Nephron progenitor cell (in vitro differentiated cells): ENCODE measurements around the gene CPNE9.

Experiments
- DNase-seq: peaks from one replicate; pipeline ENCODE4 v3.0.0; 2021
- H3K27ac Mint-ChIP-seq: 2 replicates; pipeline ENCODE4 v1.8.0; 2021; ENCODE audit warnings: mild to moderate bottlenecking, moderate library complexity, mixed read lengths
- H3K27me3 Mint-ChIP-seq: 2 replicates; pipeline ENCODE4 v1.8.0; 2021; ENCODE audit warnings: mild to moderate bottlenecking, low read depth, mixed read lengths; ENCODE audit not compliant: poor library complexity
- H3K36me3 Mint-ChIP-seq: 2 replicates; pipeline ENCODE4 v1.8.0; 2021; ENCODE audit warnings: low read depth, mixed read lengths
- H3K4me1 Mint-ChIP-seq: 2 replicates; pipeline ENCODE4 v1.8.0; 2021; ENCODE audit warnings: mixed read lengths
- H3K4me3 Mint-ChIP-seq: 2 replicates; pipeline ENCODE4 v1.8.0; 2021; ENCODE audit warnings: mild to moderate bottlenecking, moderate library complexity, mixed read lengths
- H3K9me3 Mint-ChIP-seq: 2 replicates; pipeline ENCODE4 v1.8.0; 2021; ENCODE audit warnings: mild to moderate bottlenecking, moderate library complexity, mixed read lengths
- TF ChIP-seq, protein P1 (sequence below): fragments of 200-600 bp; sonication (generic); IDR thresholded peaks from 2 replicates; pipeline ENCODE4 v1.5.0; 2021; ENCODE audit warnings: antibody characterized with exemption

CPNE9 gene

DNA sequence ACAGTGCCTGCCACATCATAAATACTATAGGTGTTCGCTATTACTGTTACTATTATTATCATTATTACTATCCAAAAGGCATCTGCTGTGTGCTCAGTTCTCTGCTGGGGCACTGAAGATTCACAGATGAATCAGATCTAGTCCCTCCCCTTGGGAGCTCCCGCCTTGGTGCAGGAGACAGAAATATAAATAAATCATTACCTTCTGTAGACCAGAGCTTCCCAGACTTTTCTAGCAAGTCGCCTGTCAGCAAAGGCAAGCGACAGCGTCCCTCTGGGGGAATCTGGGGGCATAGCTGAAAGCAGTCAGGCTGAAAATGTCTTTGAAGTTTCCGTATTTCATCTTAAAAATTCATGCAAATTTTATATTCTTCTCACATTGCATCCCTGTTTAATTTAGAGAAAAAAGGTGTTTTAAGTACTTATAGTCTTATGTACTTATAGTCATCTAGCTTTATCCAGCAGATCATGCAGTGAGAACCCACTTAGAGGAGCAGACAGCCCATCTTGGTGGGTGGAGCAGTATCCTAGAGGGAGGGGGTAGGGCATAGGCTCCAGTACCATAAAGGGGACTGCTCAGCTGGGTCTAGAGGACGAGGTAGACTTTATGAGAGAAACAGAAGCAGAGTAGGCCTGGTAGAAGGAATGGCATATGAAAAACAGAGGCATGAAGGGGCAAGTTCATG is 17.5 kb downstream of the CPNE9 start:
- H3K4me3 Mint-ChIP-seq, result no peak overlapping the region
- H3K27ac Mint-ChIP-seq, result no peak overlapping the region
- H3K27me3 Mint-ChIP-seq, result peaks cover 20% of the 10 kb centered on the region
- no peak for DNase-seq
- no peaks in the 10 kb centered on the region for H3K9me3 Mint-ChIP-seq
- TF ChIP-seq, protein P1, sequence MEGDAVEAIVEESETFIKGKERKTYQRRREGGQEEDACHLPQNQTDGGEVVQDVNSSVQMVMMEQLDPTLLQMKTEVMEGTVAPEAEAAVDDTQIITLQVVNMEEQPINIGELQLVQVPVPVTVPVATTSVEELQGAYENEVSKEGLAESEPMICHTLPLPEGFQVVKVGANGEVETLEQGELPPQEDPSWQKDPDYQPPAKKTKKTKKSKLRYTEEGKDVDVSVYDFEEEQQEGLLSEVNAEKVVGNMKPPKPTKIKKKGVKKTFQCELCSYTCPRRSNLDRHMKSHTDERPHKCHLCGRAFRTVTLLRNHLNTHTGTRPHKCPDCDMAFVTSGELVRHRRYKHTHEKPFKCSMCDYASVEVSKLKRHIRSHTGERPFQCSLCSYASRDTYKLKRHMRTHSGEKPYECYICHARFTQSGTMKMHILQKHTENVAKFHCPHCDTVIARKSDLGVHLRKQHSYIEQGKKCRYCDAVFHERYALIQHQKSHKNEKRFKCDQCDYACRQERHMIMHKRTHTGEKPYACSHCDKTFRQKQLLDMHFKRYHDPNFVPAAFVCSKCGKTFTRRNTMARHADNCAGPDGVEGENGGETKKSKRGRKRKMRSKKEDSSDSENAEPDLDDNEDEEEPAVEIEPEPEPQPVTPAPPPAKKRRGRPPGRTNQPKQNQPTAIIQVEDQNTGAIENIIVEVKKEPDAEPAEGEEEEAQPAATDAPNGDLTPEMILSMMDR, result no peak
- peaks cover 5% of the 10 kb centered on the region for H3K4me1 Mint-ChIP-seq
- no peaks in the 10 kb centered on the region for H3K36me3 Mint-ChIP-seq

- no peak overlapping the region for H3K27ac Mint-ChIP-seq
- no peaks in the 10 kb centered on the region for H3K36me3 Mint-ChIP-seq
- no peak for DNase-seq
- H3K4me1 Mint-ChIP-seq, result peaks cover 5% of the 10 kb centered on the region
- H3K27me3 Mint-ChIP-seq, result peaks cover 24% of the 10 kb centered on the region
- TF ChIP-seq, protein P1, result no peak
- no peak overlapping the region for H3K4me3 Mint-ChIP-seq
- no peaks in the 10 kb centered on the region for H3K9me3 Mint-ChIP-seq
These were observed 18.0 kb downstream of the CPNE9 start for GRCh38 chr3:9721700-9722060.

DNA sequence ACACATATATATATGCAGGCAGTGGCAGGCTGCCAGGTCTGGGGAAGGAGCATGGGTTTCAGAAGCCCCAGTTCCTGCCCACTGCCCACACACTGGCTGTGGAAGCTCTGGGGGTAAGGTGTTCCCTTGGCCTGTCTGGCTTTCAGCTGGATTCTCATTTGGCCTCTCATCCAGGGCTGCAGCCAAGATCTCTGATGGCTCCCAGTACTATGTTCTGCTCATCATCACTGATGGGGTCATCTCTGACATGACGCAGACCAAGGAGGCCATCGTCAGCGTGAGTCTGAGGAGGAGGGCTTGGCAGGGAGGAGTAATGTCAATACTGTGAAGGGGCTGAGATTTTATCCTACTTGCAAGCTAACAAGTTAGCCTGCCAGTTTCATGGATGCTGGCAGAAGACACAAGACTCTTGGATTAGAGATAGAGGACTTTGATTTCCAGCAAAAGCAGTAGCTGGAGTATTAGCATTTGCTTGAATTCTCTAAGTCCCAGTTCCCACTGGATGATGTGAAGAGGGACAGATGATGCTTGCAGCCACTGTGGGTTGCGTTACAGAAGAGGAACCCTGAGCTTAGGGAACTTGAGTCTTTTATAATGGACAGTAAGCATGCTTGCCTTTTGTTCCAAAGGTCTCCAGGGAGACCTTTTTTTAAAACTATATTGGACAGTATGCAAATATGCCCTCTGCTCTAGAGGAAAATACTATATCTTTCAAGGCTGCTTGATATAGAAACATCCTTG is 22.3 kb downstream of the CPNE9 start:
- Mint-ChIP-seq H3K4me3 (no peak overlapping the region), H3K4me1 (peaks cover 18% of the 10 kb centered on the region), H3K9me3 (no peaks in the 10 kb centered on the region), H3K27me3 (peaks cover 11% of the 10 kb centered on the region), H3K27ac (no peak overlapping the region), H3K36me3 (no peaks in the 10 kb centered on the region)
- DNase-seq, result no peak
- TF ChIP-seq, protein P1, result no peak

DNA sequence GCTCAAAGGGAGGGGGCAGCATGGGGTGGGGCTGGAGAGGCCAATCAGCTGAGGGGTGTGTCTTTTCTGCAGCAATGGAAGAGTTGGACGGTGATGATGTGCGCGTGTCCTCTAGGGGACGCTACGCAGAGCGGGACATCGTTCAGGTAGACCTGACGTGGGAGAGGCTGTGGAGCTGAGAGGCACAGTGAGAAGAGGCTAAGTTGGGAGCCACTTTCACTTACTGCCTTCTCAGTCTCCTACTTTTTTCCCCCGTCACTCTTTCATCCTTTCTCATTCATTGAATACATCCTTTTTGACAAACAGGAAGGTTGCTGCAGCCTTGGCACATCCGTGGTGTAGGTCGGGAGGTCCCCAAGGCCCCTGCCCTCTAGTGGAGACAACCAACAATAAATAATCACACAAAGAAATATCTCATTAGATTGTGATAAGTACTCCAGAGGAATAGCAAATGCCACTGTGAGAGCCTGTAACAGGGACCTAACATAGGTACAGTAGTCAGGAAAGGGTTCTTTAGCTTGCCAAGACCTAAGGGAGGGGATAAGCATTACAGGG is 23.5 kb downstream of the CPNE9 start:
- H3K27ac Mint-ChIP-seq, result no peak overlapping the region
- H3K27me3 Mint-ChIP-seq, result peaks cover 11% of the 10 kb centered on the region
- no peaks in the 10 kb centered on the region for H3K36me3 Mint-ChIP-seq
- H3K4me1 Mint-ChIP-seq, result peaks cover 15% of the 10 kb centered on the region
- no peak for DNase-seq
- no peak overlapping the region for H3K4me3 Mint-ChIP-seq
- TF ChIP-seq, protein P1, result peak; percentile 30
- H3K9me3 Mint-ChIP-seq, result no peaks in the 10 kb centered on the region

DNA sequence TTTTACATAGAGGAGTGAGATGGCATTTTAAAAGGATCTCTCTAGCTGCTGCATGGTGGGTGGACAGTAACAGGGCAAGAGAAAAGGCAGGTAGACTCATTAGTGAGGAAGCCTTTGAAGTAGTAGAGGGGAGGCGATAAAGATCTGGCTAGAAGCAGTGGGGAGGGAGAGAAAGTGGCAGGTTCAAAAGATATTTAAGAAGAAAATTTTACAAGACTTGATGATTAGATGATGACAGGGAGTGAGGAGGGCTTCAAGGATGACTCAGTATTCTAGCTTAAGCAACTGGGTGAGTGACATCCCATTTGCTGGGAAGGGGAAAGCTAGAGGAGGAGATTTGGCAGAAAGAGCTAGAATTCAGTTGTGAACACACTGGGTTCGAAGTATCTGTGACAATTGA is 24.1 kb downstream of the CPNE9 start:
- DNase-seq, result no peak
- TF ChIP-seq, protein P1, result no peak
- peaks cover 11% of the 10 kb centered on the region for H3K27me3 Mint-ChIP-seq
- H3K4me3 Mint-ChIP-seq, result no peak overlapping the region
- no peak overlapping the region for H3K27ac Mint-ChIP-seq
- H3K9me3 Mint-ChIP-seq, result no peaks in the 10 kb centered on the region
- peaks cover 20% of the 10 kb centered on the region for H3K4me1 Mint-ChIP-seq
- no peaks in the 10 kb centered on the region for H3K36me3 Mint-ChIP-seq
